GM19455 (cell line): Measurements from ENCODE around the gene GNAS-AS1.

Source experiments
- ATAC-seq: cut with Tn5 transposase; IDR thresholded peaks from one replicate; pipeline ENCODE4 v1.9.1; 2021; ENCODE audit not compliant: unreplicated experiment

GNAS-AS1 gene

DNA sequence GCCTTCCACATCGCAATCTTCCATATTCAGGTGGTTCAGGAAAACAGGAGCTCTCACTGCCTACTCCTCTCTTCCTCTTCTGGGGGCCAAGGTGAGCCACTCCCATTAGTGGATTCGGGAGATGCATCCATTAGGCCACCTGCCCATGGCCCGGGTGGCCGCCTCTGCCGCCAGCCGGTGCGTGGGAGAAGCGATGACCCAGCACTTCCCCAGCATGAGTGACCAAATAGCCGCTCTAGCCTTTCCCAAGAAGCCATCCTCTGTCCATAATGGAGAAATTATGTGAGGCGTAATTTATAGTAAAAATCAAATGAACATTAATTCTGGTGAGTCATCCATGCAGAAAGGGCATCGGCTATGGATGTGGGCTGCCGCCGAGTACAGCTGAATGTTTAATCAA lies 39.4 kb downstream of the GNAS-AS1 start:
- no peak for ATAC-seq

DNA sequence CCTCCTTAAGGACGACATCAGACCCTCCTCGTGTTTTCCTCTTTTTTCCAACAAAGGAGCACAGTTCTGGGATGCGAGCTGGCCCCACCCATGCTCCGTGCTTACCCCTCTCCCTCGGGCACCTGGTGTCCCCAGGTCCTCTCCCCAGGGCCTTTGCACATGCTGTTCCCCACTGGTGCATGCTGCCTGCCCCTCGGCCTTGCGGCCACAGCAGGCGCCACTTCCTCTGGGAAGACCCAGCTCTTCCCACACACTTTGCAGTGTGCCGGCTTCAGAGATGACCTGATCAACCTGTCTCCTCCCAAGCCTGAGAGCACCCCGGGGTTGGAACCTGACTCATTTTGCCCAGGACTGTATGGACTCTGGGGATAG lies 39.8 kb downstream of the GNAS-AS1 start:
- no peak for ATAC-seq

DNA sequence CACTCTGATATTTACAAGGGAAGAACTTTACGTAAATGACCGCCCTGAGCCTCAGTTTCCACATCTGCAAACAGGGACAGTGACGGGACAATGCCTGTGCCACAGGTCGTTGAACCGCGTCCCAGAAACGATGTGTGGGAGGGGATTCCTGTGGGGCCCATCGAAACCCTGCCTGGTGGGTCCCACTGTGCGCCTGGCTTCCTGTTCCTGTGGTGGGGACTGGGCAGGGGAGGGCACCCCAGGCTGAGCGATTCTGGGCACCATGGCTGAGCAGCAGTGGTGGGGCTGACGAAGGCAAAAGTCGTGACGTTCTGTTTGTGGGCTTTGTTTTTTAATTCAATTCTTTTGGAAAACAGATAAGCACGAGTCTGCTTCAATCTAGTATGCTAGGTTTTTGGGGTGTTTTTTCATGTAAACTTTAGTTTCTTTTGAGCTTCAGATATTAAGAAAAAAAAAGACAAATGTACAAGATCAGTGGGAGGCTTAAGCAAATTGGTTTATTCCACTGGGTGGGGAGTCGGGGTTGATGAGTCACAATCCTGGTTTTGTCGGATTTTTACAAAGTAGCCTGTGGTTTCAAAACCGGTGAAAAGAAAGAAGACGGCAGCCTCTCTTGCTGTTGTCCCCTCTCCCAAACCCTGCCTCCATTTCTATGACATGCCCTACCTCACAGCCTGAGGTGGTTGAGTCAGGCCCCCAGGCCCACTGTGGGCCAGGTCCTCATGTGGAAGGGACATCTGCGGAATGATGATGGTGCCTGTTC lies 40.4 kb downstream of the GNAS-AS1 start:
- ATAC-seq, result no peak

DNA sequence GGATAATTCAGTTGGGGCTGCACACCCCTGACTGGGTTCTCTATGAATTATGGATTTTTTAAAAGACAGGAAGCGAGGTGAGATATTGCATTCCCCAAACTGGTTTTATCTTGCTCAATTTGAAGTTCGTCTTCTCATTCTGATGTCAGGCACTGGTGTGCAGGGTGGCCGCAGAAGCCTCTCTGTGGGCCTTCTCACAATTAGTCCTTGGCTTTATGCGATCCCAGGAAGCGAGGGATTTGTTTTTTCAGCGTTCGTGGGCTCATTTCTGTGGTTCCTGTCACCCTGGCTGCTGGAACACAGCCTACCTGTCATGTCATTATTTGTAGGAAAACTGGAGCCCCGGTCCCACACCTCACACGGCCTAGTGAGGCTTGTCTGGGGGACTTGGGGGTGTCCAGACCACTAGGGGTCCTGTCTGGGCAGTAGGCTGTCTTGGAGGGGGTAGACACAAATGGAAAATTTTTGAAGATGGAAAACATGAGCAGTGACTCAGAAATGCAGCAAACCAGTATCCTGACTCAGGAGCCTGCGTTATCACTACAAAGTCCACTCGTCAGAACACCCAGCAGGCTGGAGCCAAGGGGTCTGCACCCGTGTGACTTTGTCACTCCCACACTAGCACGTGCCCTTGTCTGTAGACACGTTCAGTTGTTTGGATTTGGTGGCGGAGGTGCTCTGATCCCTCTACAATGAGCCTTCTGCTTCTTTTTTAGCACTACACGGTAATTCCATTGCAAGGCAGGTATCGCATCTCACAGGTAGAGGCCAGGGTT lies 42.2 kb downstream of the GNAS-AS1 start:
- ATAC-seq, result no peak

DNA sequence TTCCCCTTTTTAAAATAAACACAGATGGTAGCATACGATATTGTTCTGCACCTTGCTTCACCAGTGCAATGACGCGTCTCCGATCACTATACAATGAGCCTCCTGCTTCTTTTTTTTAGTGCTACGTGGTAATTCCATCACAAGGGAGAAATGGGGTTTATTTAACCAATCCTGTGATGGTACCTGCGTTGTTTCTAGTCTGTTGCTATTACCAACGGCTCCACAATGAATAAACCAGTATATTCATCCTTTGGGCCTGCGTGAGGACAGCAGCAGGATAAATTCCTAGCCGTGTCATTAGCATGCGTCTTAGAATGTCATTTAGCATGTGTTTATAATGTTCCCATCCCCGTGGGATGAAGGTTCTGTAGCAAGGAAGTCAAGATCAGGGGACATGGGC lies 42.9 kb downstream of the GNAS-AS1 start:
- no peak for ATAC-seq

DNA sequence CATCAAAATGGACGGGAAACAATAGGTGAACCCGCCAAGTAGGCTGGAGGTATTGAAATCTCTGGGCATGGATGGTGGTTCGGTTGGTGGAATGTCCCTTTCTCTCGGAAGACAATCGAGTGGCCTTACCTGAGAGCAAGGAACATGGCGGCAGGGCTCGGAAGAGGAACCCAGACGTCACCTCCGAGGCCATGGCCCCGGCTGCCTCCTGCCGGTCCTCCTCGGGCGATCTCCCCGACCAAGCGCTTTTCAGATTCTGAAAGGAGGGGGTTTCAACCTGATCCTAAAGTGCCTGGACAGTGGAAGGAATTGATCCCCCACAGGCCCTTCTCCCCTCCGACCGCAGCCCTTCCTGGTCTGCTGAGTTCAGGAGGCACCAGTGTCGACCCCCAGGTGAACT lies 47.2 kb downstream of the GNAS-AS1 start:
- ATAC-seq, result no peak

DNA sequence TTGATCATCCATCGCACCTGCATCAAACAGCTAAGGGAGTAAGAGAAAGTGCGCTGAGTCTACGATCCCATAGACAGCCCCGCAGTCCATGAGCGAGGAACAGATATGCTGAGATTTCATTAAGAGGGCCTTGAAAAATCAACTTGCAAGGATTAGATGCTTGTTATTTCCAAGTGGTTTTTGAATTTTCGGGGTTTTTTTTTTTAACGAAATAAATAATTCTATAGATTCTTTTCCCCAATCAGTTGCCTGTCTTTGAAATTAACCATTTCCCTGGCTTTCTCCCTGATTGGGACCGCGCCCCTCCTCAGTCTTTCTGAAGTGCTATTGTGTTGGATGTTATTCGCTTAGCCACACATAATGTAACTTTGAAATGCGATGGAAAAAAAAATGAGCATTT lies 48.6 kb downstream of the GNAS-AS1 start:
- no peak for ATAC-seq

DNA sequence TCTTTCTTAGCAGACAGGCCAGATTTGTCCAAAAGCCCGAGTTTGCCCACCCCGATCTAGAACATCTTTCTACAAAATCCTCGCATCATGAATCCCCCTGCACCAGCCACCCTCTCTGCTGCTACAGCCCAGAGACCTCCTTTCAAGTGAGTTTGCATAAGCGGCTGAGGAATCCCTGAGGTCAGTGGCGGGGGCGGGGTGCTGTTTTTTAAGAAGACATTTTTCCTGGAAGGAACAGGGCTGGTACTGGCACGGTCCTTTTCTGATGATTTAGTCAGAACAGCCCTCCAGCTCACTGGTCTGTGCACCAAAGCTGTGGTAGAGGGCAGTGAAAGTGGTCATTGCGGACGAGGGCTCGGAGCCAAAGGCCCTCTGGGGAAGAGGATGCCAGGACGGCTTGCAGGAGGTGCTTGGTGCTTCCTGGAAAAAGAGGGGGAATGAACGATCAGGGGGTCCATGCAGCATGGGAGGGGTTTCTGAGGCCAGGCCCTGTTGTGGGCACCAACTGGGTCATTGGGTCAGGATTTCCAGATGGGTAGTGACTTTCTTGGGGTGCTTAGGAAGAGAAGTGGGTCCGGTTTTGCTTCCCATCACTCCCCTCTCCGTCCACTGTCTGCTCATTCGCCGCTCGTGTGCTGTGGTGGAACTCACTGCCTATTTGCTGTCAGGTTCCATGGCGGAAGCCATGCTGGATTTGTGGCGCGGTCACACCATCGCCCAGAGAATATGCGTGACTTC lies 50.4 kb downstream of the GNAS-AS1 start:
- ATAC-seq, result no peak

DNA sequence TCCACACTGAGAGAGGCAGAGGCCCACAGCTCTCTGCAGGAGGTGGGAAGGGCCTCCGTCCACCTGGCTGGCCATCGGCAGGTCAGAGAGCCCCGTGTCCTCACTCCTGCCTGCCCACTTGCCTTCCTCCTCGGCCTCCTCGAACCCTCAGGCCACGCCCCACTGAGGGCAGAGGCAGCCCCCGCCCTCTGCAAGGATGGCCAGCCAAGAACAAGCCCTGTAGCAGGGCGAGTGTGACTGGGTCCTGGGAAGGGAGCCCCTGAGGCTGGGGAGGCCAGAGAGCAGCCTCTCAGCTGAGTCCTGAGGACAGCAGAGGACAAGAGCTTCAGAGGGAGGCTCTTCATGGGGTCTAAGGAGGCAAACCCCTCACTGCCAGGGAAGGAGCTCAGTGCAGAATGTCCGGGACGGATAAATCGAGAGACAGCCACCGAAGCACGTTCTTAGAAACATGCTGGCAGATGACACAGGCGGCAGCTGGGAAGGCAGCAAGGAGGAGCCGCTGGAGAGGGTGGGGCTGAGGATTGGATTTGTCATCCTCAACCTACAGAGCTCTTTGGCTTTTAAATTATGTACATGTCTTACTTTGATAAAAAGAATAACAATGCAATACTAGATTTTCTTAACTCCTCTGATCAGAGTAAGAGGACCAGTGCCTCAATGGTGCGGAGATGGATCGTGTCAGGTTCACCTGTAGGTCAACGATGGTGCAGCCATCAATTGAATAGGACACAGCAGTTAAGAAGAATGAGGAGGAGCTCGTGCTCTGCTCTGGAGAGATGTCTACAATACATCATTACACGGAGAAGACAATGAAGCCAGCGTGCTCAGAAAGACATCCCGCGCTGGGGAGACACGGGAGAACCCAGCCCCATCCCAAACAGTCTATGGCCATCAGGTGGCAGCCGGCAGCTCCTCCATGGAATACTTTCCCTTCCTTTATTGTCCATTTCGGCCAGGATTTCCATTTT lies 53.0 kb downstream of the GNAS-AS1 start:
- ATAC-seq, result no peak

DNA sequence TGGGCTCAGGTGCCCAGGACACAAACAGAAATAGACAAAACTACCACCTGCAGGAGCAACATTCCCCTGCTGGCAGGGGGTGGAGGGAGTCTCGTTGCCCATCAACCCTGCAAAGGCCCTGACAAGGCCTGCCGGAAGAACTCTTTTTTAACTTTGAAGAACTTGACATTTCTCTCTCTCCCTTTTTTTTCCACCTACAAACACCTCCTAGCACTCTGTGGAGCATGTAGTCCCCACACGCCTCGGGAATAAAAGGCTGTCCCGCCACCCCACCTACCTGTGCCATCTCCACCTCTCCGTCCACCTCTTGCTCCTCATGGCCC lies 54.8 kb downstream of the GNAS-AS1 start:
- ATAC-seq, result no peak

DNA sequence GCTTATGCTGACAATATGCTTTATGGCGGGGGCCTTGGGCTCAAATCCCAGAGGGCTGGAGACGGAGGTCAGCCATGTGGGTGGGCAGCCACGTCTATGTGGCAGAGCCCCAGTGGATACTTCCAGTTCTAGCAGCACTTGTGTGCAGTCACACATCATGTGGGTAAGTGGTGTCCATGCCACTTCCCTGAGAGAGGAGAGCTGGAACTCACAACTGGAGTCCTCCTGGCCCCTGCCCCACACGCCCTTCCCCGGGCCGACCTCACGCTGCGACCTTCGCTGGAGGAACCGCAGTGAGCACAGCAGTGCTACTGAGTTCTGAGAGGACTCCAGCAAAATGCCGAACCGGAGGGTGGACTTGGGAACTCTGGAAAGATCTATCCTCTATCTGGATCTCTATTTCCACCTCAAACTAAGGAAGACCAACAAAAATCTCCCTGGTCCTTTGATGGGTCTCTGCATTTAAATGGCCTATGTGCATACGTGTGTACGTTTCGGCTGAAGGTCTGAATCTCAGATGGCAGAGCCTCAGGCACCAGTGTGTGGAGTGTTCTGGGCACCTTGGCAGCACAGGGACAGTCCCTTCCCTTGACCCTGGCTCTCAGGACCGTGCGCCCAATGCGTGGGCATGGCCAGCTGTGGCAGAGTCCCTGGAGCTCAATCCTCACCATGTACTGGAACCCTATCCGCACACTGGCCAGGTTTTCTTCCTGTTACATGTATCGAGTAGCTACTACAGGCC lies 55.4 kb downstream of the GNAS-AS1 start:
- no peak for ATAC-seq

DNA sequence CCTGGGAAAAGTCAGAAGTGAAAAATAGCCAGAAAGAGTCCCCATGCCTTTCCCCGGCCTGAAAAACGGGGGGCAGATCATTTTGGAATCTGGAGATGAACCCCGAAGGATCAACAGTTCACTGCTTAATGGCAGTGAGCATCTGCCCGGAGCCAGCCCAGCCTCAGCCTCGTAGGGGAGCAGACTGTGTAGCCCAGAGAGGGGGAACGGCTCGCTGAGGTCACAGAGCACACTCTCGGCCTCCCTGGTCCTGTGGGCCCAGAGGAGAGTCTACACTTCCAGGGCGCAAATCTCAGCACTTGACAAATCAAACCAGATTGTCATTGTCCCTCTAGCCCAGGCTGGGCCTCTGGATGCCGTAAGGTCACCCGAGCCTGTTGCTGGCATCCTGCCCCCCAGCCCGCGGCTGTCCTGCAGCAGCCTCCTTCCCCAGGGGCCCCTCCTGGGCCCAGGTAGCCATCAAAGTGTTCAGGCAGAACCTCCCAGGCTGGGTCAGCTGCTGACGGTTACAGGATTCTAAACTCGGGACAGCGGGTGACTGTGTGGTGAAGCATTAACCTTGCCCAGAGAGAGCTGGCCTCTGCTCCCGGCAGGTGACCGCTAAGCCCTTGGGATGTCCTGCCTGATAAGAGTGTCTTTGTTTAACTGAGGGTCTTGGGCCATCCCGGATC lies 56.1 kb downstream of the GNAS-AS1 start:
- no peak for ATAC-seq

DNA sequence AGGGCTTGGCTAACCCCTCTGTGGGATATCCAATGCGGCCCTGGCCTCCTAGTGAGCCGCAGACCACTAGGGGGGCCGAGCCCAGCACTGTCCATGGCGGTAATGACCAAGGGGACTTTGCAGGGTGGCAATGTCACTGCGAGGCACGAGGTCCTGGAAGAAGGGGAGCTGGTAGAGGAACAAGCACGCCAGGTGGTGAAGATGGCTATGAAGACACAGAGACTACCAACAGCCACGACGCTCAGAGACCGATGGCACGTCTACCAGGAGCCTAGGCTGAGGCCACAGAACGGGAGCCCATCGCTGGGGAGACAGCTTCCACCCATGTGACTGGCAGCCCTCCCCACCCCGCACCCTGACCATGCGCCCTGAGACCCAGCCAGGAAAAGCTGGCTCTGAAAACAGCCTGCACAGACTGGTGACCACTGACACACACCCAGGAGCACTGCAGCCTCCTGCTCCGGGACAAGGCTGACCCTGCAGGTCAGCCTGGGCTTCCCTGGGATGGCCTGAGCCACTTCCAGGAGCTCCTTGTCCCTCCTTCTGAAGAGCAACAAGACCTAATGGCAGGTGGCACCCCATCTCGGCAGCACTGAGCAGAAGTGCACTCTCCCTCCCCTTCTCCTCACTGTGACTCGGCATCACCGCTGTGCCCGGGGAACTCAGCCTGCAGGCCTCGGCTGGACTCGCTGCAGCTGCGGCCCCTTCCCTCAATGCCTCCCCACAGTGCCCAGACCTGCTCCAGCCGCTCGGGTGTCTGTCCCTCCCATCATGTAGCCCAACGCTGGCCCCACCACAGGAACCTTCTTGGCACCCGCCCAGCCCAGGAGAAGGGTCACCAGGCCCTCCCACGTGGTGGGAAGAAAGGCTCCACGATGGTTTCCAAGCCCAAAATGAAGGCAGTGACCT lies 56.9 kb downstream of the GNAS-AS1 start:
- no peak for ATAC-seq

DNA sequence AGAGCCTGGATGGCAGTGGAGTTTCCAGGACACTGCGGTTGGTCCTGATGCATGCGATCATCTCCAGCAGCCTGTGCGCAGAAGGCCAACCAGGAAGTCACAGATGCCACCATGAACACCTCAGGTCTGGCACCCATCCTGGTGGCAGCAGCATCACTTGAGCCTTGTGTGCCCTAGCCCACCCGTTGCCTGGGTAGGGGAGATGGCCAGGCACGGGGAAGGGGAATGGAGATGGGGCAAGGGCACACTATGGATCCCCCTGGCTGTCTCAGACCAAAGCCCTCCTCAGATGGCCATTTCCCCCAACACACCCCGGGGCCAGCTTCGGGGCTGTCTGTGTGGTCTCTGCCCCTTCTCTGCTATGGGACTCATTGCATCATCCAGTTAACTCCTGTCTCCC lies 58.3 kb downstream of the GNAS-AS1 start:
- ATAC-seq, result no peak

DNA sequence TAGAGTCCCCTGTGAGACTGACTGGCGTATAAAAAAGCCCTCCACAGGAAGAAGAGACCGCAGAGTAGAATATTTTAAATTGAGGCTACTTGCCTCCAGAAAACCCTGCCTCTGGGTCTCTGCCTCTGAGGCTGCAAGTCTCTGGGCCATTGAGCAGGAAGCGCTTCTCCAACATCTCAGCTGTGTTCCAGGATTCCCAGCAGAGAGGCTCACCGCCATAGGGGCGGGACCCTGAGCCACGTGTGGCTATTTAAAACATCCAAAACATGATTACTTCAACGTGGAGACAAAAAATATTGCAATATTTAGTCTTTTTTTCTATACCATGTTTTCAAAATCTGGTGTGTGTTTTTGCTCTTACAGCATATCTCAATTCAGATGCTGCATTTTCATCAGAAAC lies 59.4 kb downstream of the GNAS-AS1 start:
- ATAC-seq, result no peak

DNA sequence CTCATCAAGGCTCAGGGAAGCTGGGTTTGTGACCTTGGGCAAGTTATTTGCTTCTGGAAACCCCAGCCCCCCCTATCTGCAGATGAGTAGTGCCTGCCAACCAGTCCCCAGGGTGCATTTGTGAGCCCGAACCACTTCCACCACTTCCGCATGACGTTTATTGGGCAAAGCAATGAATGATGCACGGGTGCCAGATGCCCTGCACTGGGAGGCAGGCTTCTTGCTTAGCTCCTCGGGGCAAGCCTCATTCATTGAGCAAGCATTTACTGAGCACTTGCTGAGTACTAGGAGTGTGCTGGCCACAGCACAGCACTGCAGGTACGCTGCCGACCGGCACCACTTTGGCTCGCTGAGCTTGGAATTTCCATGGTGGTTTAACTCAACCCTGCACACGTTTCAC lies 60.2 kb downstream of the GNAS-AS1 start:
- ATAC-seq, result no peak

DNA sequence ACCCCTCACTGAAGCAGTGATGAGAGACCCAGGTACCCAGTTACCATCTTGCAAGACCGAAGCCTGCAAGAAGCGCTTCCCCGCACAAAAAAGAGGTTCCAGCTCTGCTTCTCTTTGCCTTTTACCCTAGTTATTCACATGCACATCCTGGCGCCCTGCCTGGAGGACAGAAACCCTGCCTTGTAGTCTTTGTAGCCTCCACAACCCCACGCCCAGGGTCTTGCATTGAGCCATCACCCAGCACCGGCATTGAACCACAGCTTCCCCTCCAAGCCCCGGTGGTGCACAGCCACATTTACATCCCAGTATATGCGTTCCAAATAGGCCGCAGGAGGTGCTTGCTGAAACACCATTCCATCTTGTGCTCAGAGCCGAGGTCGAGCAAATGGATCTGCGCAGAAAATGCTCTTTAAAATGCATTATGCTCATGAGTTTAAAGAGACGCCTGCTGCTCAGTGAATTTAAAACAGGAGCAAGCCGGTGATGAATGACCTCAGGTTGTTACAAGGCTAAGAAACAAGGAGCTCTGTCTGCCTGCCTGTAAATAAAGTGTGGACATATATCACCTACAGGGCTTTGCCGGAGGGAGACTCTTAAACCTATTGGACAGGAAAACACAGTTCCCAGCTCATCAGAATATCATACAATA lies 61.7 kb downstream of the GNAS-AS1 start:
- ATAC-seq, result no peak
